ENCODE measurements around the gene FAM81A. TPM values are rescaled to one million over a fixed set of nuclear protein-coding genes. Genes with fewer than 3 reads are reported as not detected.
A peak's percentile ranks its signal among the peaks of the same experiment; 100 is the strongest.
"Not testable (repeated sequence)": the region's sequence is repeated elsewhere in the genome, so short reads cannot be mapped to it uniquely, and the experiment has no call there.

The FAM81A gene
- total RNA-seq, 2 donors from 2014 or later = 1.2 TPM; not detected in 1

GRCh38 chr15:59523702-59524101 lies 85.7 kb downstream of the FAM81A start:
- ATAC-seq (no peak), DNase-seq (ENCODE audit: low spot score) (no peak)
- Mint-ChIP-seq H3K27me3 (peaks cover 25 to 29% of the 10 kb centered on the region in 2 donors), H3K9me3 (no peaks in the 10 kb centered on the region), H3K4me1 (ENCODE audit: low read depth in 2 of 2) (peaks cover 15 to 18% of the 10 kb centered on the region in 2 donors), H3K4me3 (no peak overlapping the region), H3K36me3 (no peaks in the 10 kb centered on the region), H3K27ac (peak overlapping the region in 1 of 2 donors; percentile 5)

- DNase-seq (ENCODE audit: low spot score) = no peak
- Mint-ChIP-seq H3K36me3 (no peaks in the 10 kb centered on the region), H3K27ac (peak overlapping the region in 1 of 2 donors; percentile 5), H3K9me3 (no peaks in the 10 kb centered on the region), H3K4me1 (ENCODE audit: low read depth in 2 of 2) (peaks cover 15 to 18% of the 10 kb centered on the region in 2 donors), H3K27me3 (peaks cover 22 to 31% of the 10 kb centered on the region in 2 donors), H3K4me3 (no peak overlapping the region)
- ATAC-seq = peak; percentile 43 to 61
Observed at GRCh38 chr15:59524331-59524731, 86.3 kb downstream of the FAM81A start.

- DNase-seq (ENCODE audit: low spot score); ATAC-seq; H3K36me3 Mint-ChIP-seq; H3K9me3 Mint-ChIP-seq; H3K4me3 Mint-ChIP-seq; H3K27ac Mint-ChIP-seq: not testable (repeated sequence)
- peaks cover 15 to 18% of the 10 kb centered on the region in 2 donors for H3K4me1 Mint-ChIP-seq (ENCODE audit: low read depth in 2 of 2)
- H3K27me3 Mint-ChIP-seq = peaks cover 14 to 25% of the 10 kb centered on the region in 2 donors
Observed at GRCh38 chr15:59526466-59526865, 88.5 kb downstream of the FAM81A start.

DNA sequence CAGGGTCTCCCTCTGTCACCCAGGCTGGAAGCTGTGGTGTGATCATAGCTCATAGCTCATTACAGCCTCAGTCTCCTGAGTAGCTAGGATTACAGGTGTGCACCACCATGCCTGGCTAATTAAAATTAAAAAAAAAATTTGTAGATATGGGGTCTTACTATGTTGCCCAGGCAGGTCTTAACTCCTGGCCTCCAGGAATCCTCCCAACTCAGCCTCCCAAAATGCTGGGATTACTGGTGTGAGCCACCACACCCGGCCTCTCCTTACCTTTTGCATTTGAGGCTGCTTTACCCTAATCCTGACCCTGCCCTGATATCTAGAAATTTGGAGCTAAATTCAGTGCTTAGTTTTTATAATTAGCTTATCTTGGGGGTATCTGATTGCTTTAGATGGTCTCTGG lies 90.4 kb downstream of the FAM81A start:
- no peak for ATAC-seq
- Mint-ChIP-seq H3K4me1 (ENCODE audit: low read depth in 2 of 2) (peaks cover 12 to 14% of the 10 kb centered on the region in 2 donors), H3K36me3 (no peaks in the 10 kb centered on the region), H3K4me3 (no peak overlapping the region), H3K27me3 (peaks cover 19 to 24% of the 10 kb centered on the region in 2 donors), H3K9me3 (no peaks in the 10 kb centered on the region), H3K27ac (no peak overlapping the region)
- no peak for DNase-seq (ENCODE audit: low spot score)

DNA sequence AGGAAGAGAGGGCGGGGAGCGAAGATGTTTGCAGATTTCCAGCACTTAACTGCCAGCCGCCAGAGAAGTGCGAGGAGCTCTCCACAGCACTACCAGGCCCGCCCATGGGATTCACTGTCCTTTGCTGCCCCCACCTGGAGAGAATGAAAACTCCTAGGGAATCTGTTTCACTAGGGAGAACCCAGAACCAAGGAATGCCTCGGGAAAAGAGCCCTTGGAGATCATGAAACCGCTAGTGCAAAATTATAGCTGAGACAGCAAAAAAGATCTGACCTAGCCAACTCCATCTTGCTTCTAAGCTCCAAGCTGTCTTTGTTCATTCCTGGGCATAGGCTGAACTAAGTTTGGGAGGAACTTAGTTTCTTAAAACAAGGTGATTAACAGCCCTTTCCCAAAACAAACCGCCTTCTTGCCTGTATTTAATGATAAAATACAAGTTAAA lies 91.0 kb downstream of the FAM81A start:
- peak; percentile 62 to 82 for ATAC-seq
- H3K27ac Mint-ChIP-seq = no peak overlapping the region
- peaks cover 7 to 10% of the 10 kb centered on the region in 2 donors for H3K4me1 Mint-ChIP-seq (ENCODE audit: low read depth in 2 of 2)

GRCh38 chr15:59531066-59531675 lies 93.2 kb downstream of the FAM81A start:
- H3K9me3 Mint-ChIP-seq = no peaks in the 10 kb centered on the region
- DNase-seq (ENCODE audit: low spot score) (no peak), ATAC-seq (no peak)
- H3K27ac Mint-ChIP-seq = no peak overlapping the region
- peaks cover 18 to 23% of the 10 kb centered on the region in 2 donors for H3K27me3 Mint-ChIP-seq
- no peak overlapping the region for H3K4me3 Mint-ChIP-seq
- no peaks in the 10 kb centered on the region for H3K36me3 Mint-ChIP-seq
- peaks cover 0 to 2% of the 10 kb centered on the region in 2 donors for H3K4me1 Mint-ChIP-seq (ENCODE audit: low read depth in 2 of 2)

More for the DNA sequence above, 91.0 kb downstream of the FAM81A start:
- H3K27me3 Mint-ChIP-seq = peaks cover 19% of the 10 kb centered on the region in 2 donors
- H3K4me3 Mint-ChIP-seq = no peak overlapping the region
- H3K9me3 Mint-ChIP-seq = no peaks in the 10 kb centered on the region
- H3K36me3 Mint-ChIP-seq = no peaks in the 10 kb centered on the region
- peak; percentile 76 for DNase-seq (ENCODE audit: low spot score)

DNA sequence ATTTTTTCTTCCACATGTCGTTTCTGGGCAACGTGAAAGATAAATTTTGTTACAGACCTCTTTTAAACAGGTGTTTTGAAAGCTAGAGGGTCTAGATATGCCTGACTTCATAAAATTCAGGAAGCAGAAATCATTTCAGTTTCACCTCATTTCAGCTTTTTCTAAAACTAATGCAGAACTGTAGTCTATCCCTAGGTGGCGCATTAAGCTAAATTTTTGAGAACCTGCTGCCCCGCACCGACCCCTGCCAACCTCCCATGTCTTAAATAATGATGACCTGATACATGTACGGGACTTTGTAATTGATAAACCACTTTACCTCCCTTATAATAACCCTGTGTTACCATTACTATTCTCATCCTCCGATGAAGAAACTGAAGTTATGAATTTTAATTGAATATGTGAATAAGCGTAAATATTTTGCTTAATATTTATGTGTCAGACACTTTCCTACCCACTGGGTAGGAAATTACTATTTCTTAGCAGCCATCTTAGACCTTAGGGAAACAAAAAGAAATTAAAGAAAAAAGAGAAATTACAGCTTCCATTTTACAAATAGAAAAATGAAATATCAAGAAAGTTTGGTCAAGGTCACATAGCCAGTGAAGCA lies 94.9 kb downstream of the FAM81A start:
- H3K4me1 Mint-ChIP-seq (ENCODE audit: low read depth in 2 of 2) = peaks cover 0 to 2% of the 10 kb centered on the region in 2 donors
- no peak overlapping the region for H3K27ac Mint-ChIP-seq
- no peak overlapping the region for H3K4me3 Mint-ChIP-seq
- ATAC-seq (no peak), DNase-seq (ENCODE audit: low spot score) (no peak)
- H3K27me3 Mint-ChIP-seq = peaks cover 23 to 24% of the 10 kb centered on the region in 2 donors
- H3K9me3 Mint-ChIP-seq = no peaks in the 10 kb centered on the region
- H3K36me3 Mint-ChIP-seq = no peaks in the 10 kb centered on the region

GRCh38 chr15:59536553-59536952 lies 98.6 kb downstream of the FAM81A start:
- H3K36me3 Mint-ChIP-seq = no peaks in the 10 kb centered on the region
- DNase-seq (ENCODE audit: low spot score) (no peak), ATAC-seq (peak in 1 of 2 donors; percentile 11)
- H3K4me1 Mint-ChIP-seq (ENCODE audit: low read depth in 2 of 2) = peaks cover 0 to 2% of the 10 kb centered on the region in 2 donors
- no peaks in the 10 kb centered on the region for H3K9me3 Mint-ChIP-seq
- no peak overlapping the region for H3K27ac Mint-ChIP-seq
- H3K27me3 Mint-ChIP-seq = peaks cover 13% of the 10 kb centered on the region in 2 donors
- H3K4me3 Mint-ChIP-seq = no peak overlapping the region

- Mint-ChIP-seq H3K36me3 (no peaks in the 10 kb centered on the region), H3K9me3 (no peaks in the 10 kb centered on the region), H3K27me3 (peaks cover 9 to 13% of the 10 kb centered on the region in 2 donors), H3K4me3 (no peak overlapping the region), H3K4me1 (ENCODE audit: low read depth in 2 of 2) (peaks cover 0 to 2% of the 10 kb centered on the region in 2 donors), H3K27ac (no peak overlapping the region)
- no peak for ATAC-seq
- DNase-seq (ENCODE audit: low spot score) = no peak
Observed at GRCh38 chr15:59537403-59537802, 99.4 kb downstream of the FAM81A start.

DNA sequence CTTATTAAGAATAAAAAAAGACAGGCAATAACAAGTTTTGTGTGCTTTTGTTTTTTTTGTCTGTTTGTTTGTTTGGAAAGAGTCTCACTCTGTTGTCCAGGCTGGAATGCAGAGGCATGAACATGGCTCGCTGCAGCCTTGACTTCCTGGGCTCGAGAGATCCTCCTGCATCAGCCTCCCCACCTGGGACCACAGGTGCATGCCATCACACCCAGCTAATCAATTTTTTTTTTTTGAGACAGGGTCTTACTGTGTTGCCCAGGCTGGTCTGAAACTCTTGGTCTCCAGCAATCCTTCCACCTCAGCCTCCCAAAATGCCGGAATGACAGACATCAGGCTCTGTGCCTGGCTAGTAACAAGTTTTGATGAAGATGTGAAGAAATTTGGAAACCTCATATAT lies 100.5 kb downstream of the FAM81A start:
- Mint-ChIP-seq H3K9me3 (no peaks in the 10 kb centered on the region), H3K36me3 (no peaks in the 10 kb centered on the region), H3K27ac (no peak overlapping the region), H3K4me3 (no peak overlapping the region), H3K4me1 (ENCODE audit: low read depth in 2 of 2) (peaks cover 0 to 4% of the 10 kb centered on the region in 2 donors), H3K27me3 (peaks cover 17 to 19% of the 10 kb centered on the region in 2 donors)
- DNase-seq (ENCODE audit: low spot score) (no peak), ATAC-seq (no peak)

- Mint-ChIP-seq H3K9me3 (no peaks in the 10 kb centered on the region), H3K4me1 (ENCODE audit: low read depth in 2 of 2) (peaks cover 0 to 8% of the 10 kb centered on the region in 2 donors), H3K27me3 (peaks cover 21 to 23% of the 10 kb centered on the region in 2 donors), H3K36me3 (no peaks in the 10 kb centered on the region), H3K4me3 (no peak overlapping the region), H3K27ac (no peak overlapping the region)
- ATAC-seq (no peak), DNase-seq (ENCODE audit: low spot score) (no peak)
Observed at GRCh38 chr15:59539799-59540198, 101.8 kb downstream of the FAM81A start.

GRCh38 chr15:59540654-59541053 lies 102.7 kb downstream of the FAM81A start:
- H3K9me3 Mint-ChIP-seq = no peaks in the 10 kb centered on the region
- peaks cover 14 to 17% of the 10 kb centered on the region in 2 donors for H3K27me3 Mint-ChIP-seq
- no peak overlapping the region for H3K27ac Mint-ChIP-seq
- no peaks in the 10 kb centered on the region for H3K36me3 Mint-ChIP-seq
- H3K4me3 Mint-ChIP-seq = no peak overlapping the region
- peaks cover 0 to 8% of the 10 kb centered on the region in 2 donors for H3K4me1 Mint-ChIP-seq (ENCODE audit: low read depth in 2 of 2)
- DNase-seq (ENCODE audit: low spot score) = no peak
- no peak for ATAC-seq

DNA sequence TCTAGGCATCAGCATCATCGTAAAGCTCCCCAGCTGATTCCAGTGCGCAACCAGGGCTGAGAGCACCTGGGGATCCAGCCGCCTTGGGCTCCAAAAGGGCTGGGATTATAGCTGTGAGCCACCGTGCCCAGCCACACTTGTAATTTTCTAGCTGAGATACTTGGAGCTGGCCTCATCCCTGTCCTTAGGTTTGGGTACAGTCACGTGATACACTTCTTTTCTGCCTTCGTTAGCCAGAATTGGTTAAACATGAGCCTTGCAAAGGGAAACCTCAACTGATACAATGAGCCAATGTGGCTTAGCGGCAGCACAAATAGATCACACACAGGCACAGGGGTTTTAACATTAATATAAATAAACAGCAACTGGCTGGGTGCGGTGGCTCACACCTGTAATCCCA lies 103.8 kb downstream of the FAM81A start:
- H3K9me3 Mint-ChIP-seq = no peaks in the 10 kb centered on the region
- DNase-seq (ENCODE audit: low spot score) = no peak
- H3K27ac Mint-ChIP-seq = no peak overlapping the region
- H3K27me3 Mint-ChIP-seq = peaks cover 12% of the 10 kb centered on the region in 2 donors
- no peak overlapping the region for H3K4me3 Mint-ChIP-seq
- no peaks in the 10 kb centered on the region for H3K36me3 Mint-ChIP-seq
- peaks cover 0 to 8% of the 10 kb centered on the region in 2 donors for H3K4me1 Mint-ChIP-seq (ENCODE audit: low read depth in 2 of 2)
- no peak for ATAC-seq
